SU-DHL-6 (cell line): ENCODE data around the gene MMP21.

Experiments
- H2AFZ ChIP-seq: fragments of 200-600 bp; sonication (generic); 2 replicates; pipeline ENCODE4 v1.6.1; 2014; ENCODE audit warnings: low read depth, mild to moderate bottlenecking, moderate library complexity, mixed read lengths, antibody characterized with exemption, low read length; ENCODE audit not compliant: severe bottlenecking
- H3F3A ChIP-seq: fragments of 200-600 bp; shearing (Covaris generic); 2 replicates; pipeline ENCODE4 v1.6.0; 2016; ENCODE audit warnings: antibody characterized with exemption, mild to moderate bottlenecking; ENCODE audit not compliant: insufficient read depth
- H3K27ac ChIP-seq: fragments of 200-600 bp; sonication (generic); 2 replicates; pipeline ENCODE4 v1.5.1; 2016; ENCODE audit warnings: low read depth, mild to moderate bottlenecking, low read length, moderate library complexity, mixed read lengths
- H3K27me3 ChIP-seq: fragments of 200-600 bp; sonication (generic), shearing (Covaris generic); 2 replicates; pipeline ENCODE4 v1.6.0; 2014; ENCODE audit warnings: mild to moderate bottlenecking, low read length
- H3K36me3 ChIP-seq: fragments of 200-600 bp; sonication (generic); 2 replicates; pipeline ENCODE4 v1.6.1; 2014; ENCODE audit warnings: mild to moderate bottlenecking, low read length, mixed read lengths
- H3K4me2 ChIP-seq: fragments of 300-600, 200-600 bp; shearing (Covaris generic), sonication (generic); 2 replicates; pipeline ENCODE4 v1.6.0; 2014; ENCODE audit warnings: low read length, low read depth, mild to moderate bottlenecking; ENCODE audit not compliant: poor library complexity, severe bottlenecking
- H3K4me3 ChIP-seq: fragments of 200-600 bp; sonication (generic); 2 replicates; pipeline ENCODE4 v1.5.1; 2014; ENCODE audit warnings: antibody characterized with exemption, low read length, mild to moderate bottlenecking, mixed read lengths; ENCODE audit not compliant: insufficient read depth, poor library complexity, severe bottlenecking
- H3K79me2 ChIP-seq: fragments of 200-600 bp; sonication (generic); 2 replicates; pipeline ENCODE4 v1.6.1; 2014; ENCODE audit warnings: mild to moderate bottlenecking, low read length, moderate library complexity; ENCODE audit not compliant: insufficient read depth
- H3K9ac ChIP-seq: fragments of 200-600 bp; sonication (generic); 2 replicates; pipeline ENCODE4 v1.7.0; 2014; ENCODE audit warnings: mild to moderate bottlenecking, low read length
- H3K9me2 ChIP-seq: fragments of 200-600 bp; sonication (generic); replicated peaks from 2 replicates; pipeline ENCODE4 v1.6.1; 2014; ENCODE audit warnings: low read length; ENCODE audit not compliant: insufficient read depth
- H3K9me3 ChIP-seq: fragments of 200-600 bp; sonication (generic); 2 replicates; pipeline ENCODE4 v1.6.1; 2014; ENCODE audit warnings: low read length, mixed read lengths; ENCODE audit not compliant: insufficient read depth
- H4K20me1 ChIP-seq: fragments of 200-600 bp; sonication (generic); 2 replicates; pipeline ENCODE4 v1.6.1; 2014; ENCODE audit warnings: low read depth, mild to moderate bottlenecking, antibody characterized with exemption, low read length, moderate library complexity, mixed read lengths
- CTCF ChIP-seq: fragments of 200-600 bp; sonication (generic); IDR thresholded peaks from one replicate; pipeline ENCODE4 v1.5.1; 2017; ENCODE audit warnings: antibody characterized with exemption, mild to moderate bottlenecking, low read length, moderate library complexity; ENCODE audit not compliant: insufficient read depth, poor library complexity, severe bottlenecking
- EZH2phosphoT487 ChIP-seq: fragments of 200-600 bp; sonication (generic), shearing (Covaris generic); conservative IDR thresholded peaks from 2 replicates; pipeline ENCODE4 v1.6.1; 2018; ENCODE audit warnings: mild to moderate bottlenecking, antibody characterized with exemption, low read length, moderate library complexity, mixed read lengths

The MMP21 gene

GRCh38 chr10:125781374-125781773 lies 5.8 kb upstream of the MMP21 start:
- Histone ChIP-seq H3K79me2 (no peaks in the 10 kb centered on the region), H3K36me3 (no peaks in the 10 kb centered on the region)

GRCh38 chr10:125779403-125780327 lies 4.0 kb upstream of the MMP21 start:
- no peaks in the 10 kb centered on the region for H4K20me1 ChIP-seq
- H3K9me2 ChIP-seq: no peaks in the 10 kb centered on the region
- H3K4me3 ChIP-seq: no peak overlapping the region
- TF ChIP-seq CTCF (no peak), EZH2phosphoT487 (no peak)
- no peak overlapping the region for H3K9ac ChIP-seq
- no peak overlapping the region for H3K4me2 ChIP-seq
- H3K9me3 ChIP-seq: no peaks in the 10 kb centered on the region
- no peaks in the 10 kb centered on the region for H3F3A ChIP-seq
- no peak overlapping the region for H2AFZ ChIP-seq
- no peaks in the 10 kb centered on the region for H3K27me3 ChIP-seq
- no peaks in the 10 kb centered on the region for H3K36me3 ChIP-seq
- no peak overlapping the region for H3K27ac ChIP-seq
- H3K79me2 ChIP-seq: no peaks in the 10 kb centered on the region

More at GRCh38 chr10:125781374-125781773, 5.8 kb upstream of the MMP21 start:
- Histone ChIP-seq H4K20me1 (no peaks in the 10 kb centered on the region), H3F3A (no peaks in the 10 kb centered on the region), H3K9ac (no peak overlapping the region), H3K4me2 (no peak overlapping the region), H3K27ac (no peak overlapping the region), H3K27me3 (no peaks in the 10 kb centered on the region), H2AFZ (no peak overlapping the region), H3K9me3 (no peaks in the 10 kb centered on the region), H3K4me3 (no peak overlapping the region), H3K9me2 (no peaks in the 10 kb centered on the region)
- no peak for TF ChIP-seq EZH2phosphoT487
- no peak for TF ChIP-seq CTCF

- Histone ChIP-seq H3K27ac (no peak overlapping the region), H2AFZ (no peak overlapping the region), H3K4me3 (no peak overlapping the region), H3K36me3 (no peaks in the 10 kb centered on the region), H3K9me2 (no peaks in the 10 kb centered on the region), H3K27me3 (no peaks in the 10 kb centered on the region), H3F3A (no peaks in the 10 kb centered on the region), H3K4me2 (no peak overlapping the region), H3K9me3 (no peaks in the 10 kb centered on the region), H3K9ac (no peak overlapping the region), H3K79me2 (no peaks in the 10 kb centered on the region), H4K20me1 (no peaks in the 10 kb centered on the region)
- no peak for TF ChIP-seq CTCF
- no peak for TF ChIP-seq EZH2phosphoT487
These were observed 2.9 kb upstream of the MMP21 start for GRCh38 chr10:125778556-125778955.
